Islet precursor cell (in vitro differentiated cells): ENCODE measurements around the gene TPSAB1.
"Not testable (repeated sequence)": the region's sequence is repeated elsewhere in the genome, so short reads cannot be mapped to it uniquely, and the experiment has no call there.

Source experiments
- DNase-seq: peaks from one replicate; pipeline ENCODE4 v3.0.0-alpha.2; 2018

TPSAB1 gene

DNA sequence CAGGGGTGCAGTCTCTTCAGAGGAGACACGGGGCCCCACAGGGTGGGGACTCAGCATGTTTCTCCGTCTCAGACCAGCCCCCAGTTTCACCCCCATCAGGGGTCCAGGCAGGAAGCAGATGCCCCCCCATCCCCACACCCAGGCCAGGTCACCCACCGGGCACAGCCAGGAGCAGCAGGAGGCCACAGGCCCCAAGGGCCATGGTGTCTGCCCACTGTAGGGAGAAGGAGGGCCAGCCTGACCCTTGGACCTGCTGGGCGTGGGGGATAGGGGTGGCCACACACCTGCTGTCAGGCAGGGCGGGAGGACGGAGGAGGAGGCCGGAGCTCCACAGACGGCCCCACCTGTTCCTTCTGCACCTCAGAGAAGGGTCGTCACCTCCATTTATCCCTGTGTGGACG lies 15.5 kb upstream of the TPSAB1 start, which contains the start of gene TPSG1:
TPSG1 (minus strand) TSS at position 218 of the 401 bp plus-strand sequence; CDS start at position 202, 16 bp downstream.
- no peak for DNase-seq

DNA sequence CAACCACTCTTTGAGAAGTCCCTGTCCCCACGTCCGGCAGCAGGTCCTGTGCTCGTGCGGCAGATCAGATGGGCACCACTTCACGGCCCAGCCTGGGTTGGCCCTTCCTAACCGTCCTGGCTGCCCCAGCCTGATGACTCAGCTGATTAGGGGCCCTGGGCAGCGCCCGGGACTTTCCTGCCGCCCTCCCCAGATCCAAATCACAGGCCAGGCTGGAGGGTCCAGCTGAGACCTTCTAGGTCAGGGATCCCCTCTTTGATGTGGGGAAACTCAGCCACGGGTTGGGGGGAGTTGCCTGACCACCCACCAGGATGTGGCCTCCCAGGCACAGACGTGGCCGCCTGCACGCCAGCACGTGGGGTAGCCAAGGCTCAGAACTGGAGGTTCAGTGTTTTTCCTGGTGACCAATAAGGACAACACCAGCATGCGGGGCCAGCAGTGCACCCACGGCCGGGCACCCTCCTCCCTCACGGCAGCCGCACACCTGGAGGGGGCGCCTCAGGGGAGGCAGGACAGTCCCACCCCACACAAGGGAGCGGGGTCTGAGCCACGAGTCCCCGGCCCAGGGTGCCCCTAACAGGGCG lies 14.7 kb upstream of the TPSAB1 start:
- not testable (repeated sequence) for DNase-seq

DNA sequence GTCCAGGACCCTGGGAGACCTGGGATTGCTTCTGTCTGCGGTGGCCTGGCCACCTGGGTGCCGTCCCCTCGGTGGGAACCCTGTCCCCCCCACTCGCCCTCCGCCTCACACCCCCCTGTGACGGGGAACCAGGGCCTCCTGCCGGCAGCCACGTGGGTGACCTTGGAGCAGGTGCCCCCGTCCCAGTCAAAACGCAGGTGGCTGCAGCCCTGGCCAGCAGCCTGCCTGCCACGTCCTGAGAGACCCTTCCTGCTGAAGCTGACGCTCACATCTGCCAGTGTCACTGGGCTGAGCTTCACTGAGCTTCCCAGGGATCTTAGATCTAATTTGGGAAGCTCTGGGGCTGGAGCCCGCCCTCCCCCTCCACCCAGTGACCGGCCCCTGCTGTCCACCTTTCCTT lies 13.8 kb upstream of the TPSAB1 start:
- not testable (repeated sequence) for DNase-seq

DNA sequence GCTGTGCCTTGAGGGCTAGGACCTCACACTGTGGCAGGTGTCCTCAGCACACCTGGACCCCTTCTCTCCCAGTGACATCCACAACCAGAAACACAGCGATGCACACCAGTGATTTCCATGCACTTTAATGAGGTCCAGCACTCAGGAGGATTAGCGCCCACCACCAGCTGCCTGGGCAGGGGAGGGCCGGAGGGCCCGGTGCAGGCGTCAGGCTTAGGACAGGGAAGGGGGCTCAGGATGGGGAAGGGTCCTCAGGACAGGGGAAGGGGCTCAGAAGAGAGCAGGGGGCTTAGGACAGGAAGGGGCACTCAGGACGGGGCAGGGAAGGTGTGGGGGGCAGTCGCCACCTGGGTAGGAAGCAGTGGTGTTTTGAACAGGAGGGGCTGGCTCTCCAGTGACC lies 12.3 kb upstream of the TPSAB1 start:
- DNase-seq = not testable (repeated sequence)

DNA sequence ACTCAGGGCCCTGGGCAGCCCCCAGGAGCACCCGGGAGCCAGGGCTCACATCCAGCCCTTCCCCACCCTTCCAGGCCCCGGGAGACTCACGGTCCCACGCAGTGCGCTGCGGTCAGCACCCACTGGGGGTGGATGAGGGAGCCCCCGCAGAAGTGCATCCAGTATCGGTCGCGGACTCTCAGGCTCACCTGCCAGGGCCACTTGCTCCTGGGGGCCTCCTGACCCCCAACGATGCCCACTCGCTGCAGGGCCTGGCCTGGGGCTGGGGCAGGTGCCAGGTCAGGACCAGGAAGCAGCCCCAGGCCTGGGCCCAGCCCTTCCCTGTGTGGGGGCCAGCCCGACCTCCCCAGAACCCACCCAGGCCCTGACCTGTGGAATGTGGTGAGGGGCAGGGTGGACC lies 11.0 kb upstream of the TPSAB1 start:
- DNase-seq = not testable (repeated sequence)

DNA sequence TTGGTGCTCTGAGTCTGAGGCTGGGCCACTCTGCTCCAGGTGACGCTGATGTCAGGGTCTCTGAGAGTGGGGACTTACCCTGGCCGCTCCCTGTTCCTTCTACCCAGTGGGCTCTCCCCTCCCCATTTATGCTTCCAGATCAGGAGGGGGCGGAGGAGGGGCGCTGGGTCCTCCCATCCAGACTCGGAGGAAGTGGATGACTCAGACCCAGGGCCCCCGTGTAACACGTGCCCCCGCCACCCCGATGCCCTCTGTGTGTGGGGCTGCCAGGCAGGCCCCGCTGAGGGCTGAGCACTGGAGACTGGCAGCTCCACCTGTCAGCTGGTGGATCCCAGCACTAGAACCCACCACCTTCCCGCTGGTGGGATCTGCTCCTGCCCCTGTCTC lies 10.4 kb upstream of the TPSAB1 start, which contains the start of gene TPSB2:
TPSB2 (minus strand) TSS at position 101 of the 387 bp plus-strand sequence. CDS start 233 bp downstream, outside the sequence.
- not testable (repeated sequence) for DNase-seq

DNA sequence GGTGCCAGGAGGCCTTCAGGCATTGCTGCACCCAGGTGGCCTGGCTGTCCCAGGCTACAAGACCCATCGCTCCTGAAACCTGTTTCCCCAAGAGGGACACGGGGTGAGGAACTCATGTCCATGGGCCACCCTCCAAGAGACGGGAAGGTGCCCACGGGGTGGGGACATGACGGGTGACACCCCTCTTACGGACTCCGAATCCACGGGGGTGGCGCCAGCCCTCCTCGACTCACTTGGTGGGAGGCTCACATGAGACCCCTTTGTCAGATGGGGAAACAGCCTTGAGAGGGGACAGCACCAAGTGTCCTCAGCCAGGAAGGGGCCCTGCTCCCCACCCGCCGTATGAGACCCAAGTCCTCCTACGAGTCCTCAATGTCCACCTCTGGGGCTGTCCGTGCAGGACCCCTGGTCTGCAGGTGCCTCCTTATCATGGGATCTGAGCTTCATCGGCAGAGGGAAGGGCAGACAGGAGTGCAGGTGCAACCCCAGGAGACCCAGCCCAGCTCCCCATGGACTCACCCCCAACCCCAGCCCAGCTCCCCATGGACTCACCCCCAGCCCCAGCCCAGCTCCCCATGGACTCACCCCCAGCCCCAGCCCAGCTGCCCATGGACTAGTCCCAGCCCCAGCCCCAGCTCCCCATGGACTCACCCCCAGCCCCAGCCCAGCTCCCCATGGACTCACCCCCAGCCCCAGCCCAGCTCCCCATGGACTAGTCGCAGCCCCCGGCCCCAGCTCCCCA lies 9.9 kb upstream of the TPSAB1 start:
- DNase-seq = not testable (repeated sequence)

DNA sequence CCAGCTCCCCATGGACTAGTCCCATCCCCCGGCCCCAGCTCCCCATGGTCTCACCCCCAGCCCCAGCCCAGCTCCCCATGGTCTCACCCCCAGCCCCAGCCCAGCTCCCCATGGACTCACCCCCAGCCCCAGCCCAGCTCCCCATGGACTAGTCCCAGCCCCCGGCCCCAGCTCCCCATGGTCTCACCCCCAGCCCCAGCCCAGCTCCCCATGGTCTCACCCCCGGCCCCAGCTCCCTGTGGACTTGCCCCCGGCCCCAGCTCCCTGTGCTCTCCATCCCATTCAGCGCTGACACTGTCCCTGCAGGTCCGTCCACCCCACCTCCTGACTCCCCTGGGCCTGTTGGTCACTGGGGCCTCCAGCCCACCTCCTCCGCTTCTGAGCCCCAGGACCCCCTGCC lies 9.2 kb upstream of the TPSAB1 start:
- DNase-seq = not testable (repeated sequence)

DNA sequence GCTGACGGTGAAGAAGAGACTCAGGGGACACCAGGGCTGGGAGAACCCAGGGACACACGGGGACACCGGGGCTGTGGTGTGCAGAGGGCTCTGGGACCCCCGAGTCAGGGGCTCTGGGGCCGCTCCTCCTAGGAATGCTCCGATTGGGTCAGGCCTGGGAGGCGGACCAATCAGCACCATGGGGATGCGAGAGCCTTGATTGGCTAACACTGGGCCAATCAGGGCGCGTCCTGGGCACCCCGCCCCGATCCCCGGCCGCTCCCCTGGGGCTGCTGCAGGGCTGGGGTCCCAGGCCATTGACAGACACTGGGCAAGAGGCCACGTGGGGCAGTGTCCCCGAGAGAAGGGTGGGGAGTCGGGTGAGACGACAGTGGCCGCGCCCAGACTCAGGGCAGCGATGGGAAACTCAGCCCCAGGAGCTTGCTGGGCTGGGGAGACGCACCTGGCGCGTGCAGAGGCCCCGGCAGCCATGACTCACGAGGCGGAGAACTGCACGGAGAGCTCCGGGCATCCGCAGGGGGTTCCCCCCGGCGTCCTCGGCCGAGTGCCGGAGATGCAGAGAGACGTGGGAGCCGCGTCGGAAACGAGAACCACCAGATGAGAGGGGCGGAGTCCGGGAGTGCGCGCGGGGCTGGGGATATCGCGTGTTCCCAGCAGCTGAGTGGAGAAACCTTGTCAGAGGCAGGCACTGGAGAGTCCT lies 8.3 kb upstream of the TPSAB1 start:
- DNase-seq = not testable (repeated sequence)

DNA sequence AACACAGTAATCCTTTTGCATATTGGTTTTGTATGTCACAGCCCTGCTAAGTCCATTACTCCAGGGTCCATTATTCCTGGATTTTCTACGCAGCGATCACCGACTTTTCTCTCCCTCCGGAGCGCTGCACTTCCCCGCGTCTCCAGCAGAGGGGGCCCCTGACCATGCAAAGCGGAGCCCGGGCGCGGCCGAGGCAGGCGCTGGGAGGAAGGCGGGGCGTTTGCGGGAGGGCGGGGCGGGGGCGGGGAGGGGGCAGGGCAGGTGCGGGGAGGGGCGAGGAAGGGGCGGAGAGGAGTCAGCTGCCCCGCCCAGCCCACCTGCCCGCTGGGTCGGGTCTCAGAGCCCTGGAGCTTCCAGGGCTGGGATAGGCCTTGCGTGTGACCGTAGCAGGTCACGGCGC lies 3.8 kb upstream of the TPSAB1 start:
- not testable (repeated sequence) for DNase-seq

DNA sequence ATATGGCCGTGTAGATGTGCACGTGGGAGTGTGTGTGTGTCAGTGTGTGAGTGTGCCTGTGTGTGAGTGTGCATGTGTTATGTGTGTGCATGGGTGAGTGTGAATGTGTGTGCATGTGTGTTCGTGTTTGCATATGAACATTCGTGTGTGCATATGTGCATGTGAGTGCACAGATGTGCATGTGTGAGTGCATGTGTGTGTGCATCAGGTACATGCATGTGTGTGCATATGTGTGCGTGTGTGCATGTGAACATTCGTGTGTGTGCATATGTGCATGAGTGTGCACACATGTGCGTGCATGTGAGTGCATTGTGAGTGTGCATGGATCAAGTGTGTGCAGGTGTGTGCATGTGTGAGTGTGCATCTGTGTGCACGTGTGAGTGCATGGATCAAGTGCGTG lies 2.5 kb upstream of the TPSAB1 start:
- no peak for DNase-seq

DNA sequence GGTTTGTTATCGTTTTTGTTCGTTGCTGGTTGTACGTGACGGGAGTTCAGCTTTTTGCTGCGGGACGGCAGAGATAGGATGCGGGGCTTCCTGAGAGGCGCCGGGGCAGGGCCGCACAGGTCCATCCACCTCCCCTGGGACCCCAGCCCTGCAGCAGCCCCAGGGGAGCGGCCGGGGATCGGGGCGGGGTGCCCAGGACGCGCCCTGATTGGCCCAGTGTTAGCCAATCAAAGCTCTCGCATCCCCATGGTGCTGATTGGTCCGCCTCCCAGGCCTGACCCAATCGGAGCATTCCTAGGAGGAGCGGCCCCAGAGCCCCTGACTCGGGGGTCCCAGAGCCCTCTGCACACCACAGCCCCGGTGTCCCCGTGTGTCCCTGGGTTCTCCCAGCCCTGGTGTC lies 1.6 kb upstream of the TPSAB1 start:
- not testable (repeated sequence) for DNase-seq

DNA sequence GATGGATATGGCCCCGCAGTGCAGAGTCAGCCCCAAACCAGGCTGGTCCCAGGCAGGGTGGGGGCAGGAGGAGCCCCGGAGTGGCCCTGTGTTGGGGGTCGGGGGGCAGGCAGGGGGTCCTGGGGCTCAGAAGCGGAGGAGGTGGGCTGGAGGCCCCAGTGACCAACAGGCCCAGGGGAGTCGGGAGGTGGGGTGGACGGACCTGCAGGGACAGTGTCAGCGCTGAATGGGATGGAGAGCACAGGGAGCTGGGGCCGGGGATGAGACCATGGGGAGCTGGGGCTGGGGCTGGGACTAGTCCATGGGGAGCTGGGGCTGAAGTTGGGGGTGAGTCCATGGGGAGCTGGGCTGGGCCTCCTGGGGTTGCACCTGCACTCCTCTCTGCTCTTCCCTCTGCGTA lies 930 bp upstream of the TPSAB1 start:
- DNase-seq = not testable (repeated sequence)

DNA sequence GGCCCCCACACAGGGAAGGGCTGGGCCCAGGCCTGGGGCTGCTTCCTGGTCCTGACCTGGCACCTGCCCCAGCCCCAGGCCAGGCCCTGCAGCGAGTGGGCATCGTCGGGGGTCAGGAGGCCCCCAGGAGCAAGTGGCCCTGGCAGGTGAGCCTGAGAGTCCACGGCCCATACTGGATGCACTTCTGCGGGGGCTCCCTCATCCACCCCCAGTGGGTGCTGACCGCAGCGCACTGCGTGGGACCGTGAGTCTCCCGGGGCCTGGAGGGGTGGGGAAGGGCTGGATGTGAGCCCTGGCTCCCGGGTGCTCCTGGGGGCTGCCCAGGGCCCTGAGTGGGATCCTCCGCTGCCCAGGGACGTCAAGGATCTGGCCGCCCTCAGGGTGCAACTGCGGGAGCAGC lies 576 bp downstream of the TPSAB1 start:
- DNase-seq = not testable (repeated sequence)

DNA sequence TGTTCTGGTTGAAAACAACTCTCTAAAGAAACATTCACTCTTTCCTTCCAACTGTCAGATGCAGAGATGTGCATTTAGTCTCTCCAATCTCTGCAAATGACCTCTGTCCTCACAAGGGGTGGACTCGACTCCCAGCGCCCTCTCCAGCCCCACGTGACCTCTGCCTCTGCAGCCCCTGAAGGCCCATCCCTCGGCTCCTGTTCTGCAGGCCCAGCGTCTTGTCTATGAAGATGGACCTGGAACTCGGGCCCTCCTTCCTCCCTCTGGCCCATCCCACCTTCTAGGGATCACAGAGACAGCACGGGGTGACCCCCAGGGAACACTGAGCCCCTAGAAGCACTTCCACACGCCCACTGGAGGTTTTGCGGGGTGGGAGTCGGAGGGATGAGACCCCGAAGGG lies 2.9 kb downstream of the TPSAB1 start:
- DNase-seq = not testable (repeated sequence)

DNA sequence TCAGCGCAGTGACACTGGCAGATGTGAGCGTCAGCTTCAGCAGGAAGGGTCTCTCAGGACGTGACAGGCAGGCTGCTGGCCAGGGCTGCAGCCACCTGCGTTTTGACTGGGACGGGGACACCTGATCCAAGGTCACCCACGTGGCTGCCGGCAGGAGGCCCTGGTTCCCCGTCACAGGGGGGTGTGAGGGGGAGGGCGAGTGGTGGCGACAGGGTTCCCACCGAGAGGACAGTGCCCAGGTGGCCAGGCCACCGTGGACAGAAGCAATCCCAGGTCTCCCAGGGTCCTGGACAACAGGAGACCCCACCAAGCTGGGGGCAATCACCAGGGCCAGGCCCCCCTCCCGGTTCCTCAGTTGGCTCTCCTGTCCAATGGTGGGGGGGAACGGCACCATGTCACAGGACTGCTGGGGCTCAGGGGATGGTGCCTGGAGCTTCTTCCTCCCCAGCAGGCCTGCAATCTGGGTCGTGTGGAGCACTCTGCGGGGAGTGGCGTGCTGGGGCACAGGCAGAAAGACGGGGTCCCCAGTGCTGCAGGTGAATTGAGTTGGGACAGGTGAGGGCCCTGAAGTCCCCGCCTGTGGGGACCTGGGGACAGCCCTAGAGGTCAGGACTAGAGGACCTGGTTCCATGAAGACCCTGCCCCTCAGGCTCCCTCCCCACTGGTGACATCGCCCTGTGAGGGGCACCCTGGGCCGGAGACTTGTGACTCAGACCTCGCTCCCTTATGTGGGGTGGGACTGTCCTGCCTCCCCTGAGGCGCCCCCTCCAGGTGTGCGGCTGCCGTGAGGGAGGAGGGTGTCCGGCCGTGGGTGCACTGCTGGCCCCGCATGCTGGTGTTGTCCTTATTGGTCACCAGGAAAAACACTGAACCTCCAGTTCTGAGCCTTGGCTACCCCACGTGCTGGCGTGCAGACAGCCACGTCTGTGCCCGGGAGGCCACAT lies 3.7 kb downstream of the TPSAB1 start:
- not testable (repeated sequence) for DNase-seq

DNA sequence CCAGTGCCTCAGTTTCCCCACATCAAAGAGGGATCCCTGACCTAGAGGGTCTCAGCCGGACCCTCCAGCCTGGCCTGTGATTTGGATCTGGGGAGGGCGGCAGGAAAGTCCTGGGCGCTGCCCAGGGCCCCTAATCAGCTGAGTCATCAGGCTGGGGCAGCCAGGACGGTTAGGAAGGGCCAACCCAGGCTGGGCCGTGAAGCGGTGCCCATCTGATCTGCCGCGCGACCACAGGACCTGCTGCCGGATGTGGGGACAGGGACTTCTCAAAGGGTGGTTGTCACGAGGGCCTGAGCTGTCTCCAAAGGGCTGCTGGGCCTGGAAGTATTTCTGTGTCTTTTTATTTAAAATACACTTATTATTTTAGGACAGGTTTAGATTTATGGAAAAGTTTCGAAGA lies 4.4 kb downstream of the TPSAB1 start:
- DNase-seq = no peak

DNA sequence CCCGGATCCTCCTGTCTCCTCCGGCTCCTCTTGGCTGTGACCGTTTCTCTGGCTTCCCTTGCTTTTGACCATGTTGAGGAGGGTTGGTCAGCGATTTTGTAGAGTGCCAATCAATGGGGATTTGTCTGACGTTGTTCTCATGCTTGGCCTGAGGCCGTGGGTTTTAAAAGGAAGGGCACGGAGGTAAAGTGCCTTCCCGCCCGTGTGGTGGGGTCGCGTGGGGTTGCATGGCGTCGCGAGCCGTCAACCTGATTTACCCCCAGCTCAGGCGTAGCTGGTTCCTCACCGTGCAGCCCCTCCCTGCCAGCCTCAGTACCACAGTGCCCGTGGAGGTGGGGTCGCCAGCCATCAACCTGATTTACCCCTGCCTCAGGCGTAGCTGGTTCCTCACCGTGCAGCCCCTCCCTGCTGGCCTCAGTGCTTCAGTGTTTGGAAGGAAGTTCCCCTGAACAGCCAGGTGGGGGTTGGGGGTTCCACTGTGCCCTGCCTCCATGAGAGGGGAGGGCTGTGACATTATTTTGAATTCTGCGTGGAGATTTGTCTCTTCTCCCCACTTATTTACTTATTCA lies 5.0 kb downstream of the TPSAB1 start:
- DNase-seq = no peak

DNA sequence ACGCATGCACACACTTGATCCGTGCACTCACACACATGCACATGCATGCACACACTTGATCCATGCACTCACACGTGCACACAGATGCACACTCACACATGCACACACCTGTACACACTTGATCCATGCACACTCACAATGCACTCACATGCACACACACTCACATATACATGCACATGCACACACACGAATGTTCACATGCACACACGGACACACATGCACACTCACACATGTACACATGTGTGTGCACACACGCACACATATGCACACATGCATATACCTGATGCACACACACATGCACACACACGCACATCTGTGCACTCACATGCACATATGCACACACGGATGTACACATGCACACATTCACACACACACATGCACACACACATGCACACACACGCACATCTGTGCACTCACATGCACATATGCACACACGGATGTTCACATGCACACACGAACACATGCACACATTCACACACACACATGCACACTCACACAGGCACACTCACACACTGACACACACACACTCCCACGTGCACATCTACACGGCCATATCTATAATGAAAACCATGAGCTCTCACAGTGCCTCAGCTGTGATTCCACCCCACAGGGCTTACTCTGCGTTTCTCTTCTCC lies 7.5 kb downstream of the TPSAB1 start:
- not testable (repeated sequence) for DNase-seq

DNA sequence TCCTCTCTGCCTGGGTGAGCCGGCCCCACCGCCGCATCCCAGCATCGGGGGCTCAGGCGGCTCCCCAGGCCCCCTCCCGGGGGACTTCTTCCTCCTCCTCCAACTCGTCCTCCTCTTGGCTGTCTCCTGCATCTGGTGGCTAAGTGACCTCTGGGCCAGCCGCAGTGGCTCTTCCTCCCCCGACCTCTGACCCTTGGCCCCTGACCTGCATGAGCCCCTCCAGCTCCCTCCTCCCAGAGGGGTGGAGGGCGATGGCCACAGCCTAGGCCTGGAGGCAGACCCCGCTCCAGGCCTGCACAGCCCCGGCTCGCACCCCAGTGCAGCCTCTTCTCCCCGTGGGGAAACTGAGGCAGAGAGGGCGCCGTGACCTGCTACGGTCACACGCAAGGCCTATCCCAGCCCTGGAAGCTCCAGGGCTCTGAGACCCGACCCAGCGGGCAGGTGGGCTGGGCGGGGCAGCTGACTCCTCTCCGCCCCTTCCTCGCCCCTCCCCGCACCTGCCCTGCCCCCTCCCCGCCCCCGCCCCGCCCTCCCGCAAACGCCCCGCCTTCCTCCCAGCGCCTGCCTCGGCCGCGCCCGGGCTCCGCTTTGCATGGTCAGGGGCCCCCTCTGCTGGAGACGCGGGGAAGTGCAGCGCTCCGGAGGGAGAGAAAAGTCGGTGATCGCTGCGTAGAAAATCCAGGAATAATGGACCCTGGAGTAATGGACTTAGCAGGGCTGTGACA lies 8.7 kb downstream of the TPSAB1 start:
- not testable (repeated sequence) for DNase-seq
